MCF 10A (cell line): Measurements from ENCODE around the gene THOC2. TPM values are rescaled to one million over a fixed set of nuclear protein-coding genes. Genes with fewer than 3 reads are reported as not detected.

ENCODE experiments used
- BruUV-seq: library from RNA; stranded (reverse); fragments of 400-500 nt; replicated peaks from 2 replicates; lab custom pipeline; 2021; lab: Mats Ljungman, UMichigan
- CTCF ChIA-PET: fragments of 300-600 bp; sonication (Branson Sonifier 250); formaldehyde crosslinking; extraction: SDS; loops from one replicate; lab custom pipeline; 2021; ENCODE audit warnings: antibody characterized with exemption, inconsistent platforms; lab: Yijun Ruan, JAX
- POLR2A ChIA-PET: fragments of 300-600, 350-650 bp; sonication (Branson Sonifier 250); formaldehyde crosslinking; extraction: SDS; loops from one replicate; lab custom pipeline; 2020; ENCODE audit warnings: antibody characterized with exemption, inconsistent platforms; lab: Yijun Ruan, JAX
- DNase-seq: peaks from one replicate; pipeline ENCODE4 v3.0.0-alpha.2; 2018; ENCODE audit not compliant: unreplicated experiment
- H3K27ac Mint-ChIP-seq: one replicate; pipeline ENCODE4 v1.8.0; 2022; ENCODE audit warnings: mild to moderate bottlenecking, low read depth, mixed read lengths; ENCODE audit not compliant: unreplicated experiment
- H3K27me3 Mint-ChIP-seq: one replicate; pipeline ENCODE4 v1.8.0; 2022; ENCODE audit warnings: mixed read lengths; ENCODE audit not compliant: insufficient read depth, unreplicated experiment
- H3K36me3 Mint-ChIP-seq: one replicate; pipeline ENCODE4 v1.8.0; 2022; ENCODE audit warnings: mild to moderate bottlenecking, moderate library complexity, mixed read lengths; ENCODE audit not compliant: insufficient read depth, unreplicated experiment
- H3K4me1 Mint-ChIP-seq: one replicate; pipeline ENCODE4 v1.8.0; 2022; ENCODE audit warnings: mixed read lengths; ENCODE audit not compliant: insufficient read depth, unreplicated experiment
- H3K4me3 Mint-ChIP-seq: one replicate; pipeline ENCODE4 v1.8.0; 2022; ENCODE audit warnings: mild to moderate bottlenecking, moderate library complexity, mixed read lengths; ENCODE audit not compliant: unreplicated experiment
- H3K9me3 Mint-ChIP-seq: one replicate; pipeline ENCODE4 v1.8.0; 2022; ENCODE audit warnings: mixed read lengths; ENCODE audit not compliant: unreplicated experiment
- CTCF ChIP-seq: fragments of 200-600 bp; IDR thresholded peaks from one replicate; pipeline ENCODE4 v1.8.0; 2022; ENCODE audit warnings: antibody characterized with exemption, mild to moderate bottlenecking; ENCODE audit not compliant: unreplicated experiment
- intact Hi-C: fragments of 100-400 bp; cut with micrococcal nuclease; formaldehyde crosslinking; loops from 2 replicates; pipeline ENCODE4 v1.14.1; 2022
- total RNA-seq: library from RNA; stranded (reverse); gene quantifications from 2 replicates; pipeline ENCODE4 v1.2.3, GENCODE V29; 2022

THOC2 gene
- total RNA-seq, 1 experiment from 2014 or later = 75.4 TPM

GRCh38 chrX:123562342-123563146 is 170.3 kb downstream of the THOC2 start:
- no peak for DNase-seq
- ChIA-PET POLR2A (no interaction called here), CTCF (interaction anchor here (0.6 kb wide), 1 partner anchor 119 kb away, joined by 3 read pairs; no protein-coding TSS in a partner anchor)
- H3K9me3 Mint-ChIP-seq = peaks cover 7% of the 10 kb centered on the region
- intact Hi-C loops = no loop called here
- no peak overlapping the region for H3K4me3 Mint-ChIP-seq
- no peaks in the 10 kb centered on the region for H3K4me1 Mint-ChIP-seq
- peaks cover 4% of the 10 kb centered on the region for H3K36me3 Mint-ChIP-seq
- no TSS peak for BruUV-seq
- no peaks in the 10 kb centered on the region for H3K27me3 Mint-ChIP-seq
- H3K27ac Mint-ChIP-seq = peak overlapping the region; percentile 37
- no peak for TF ChIP-seq CTCF

- BruUV-seq = no TSS peak
- DNase-seq = no peak
- ChIA-PET CTCF (interaction anchor here (0.6 kb wide), 2 partner anchors 71 to 1141 kb away, joined by 3 read pairs; no protein-coding TSS in a partner anchor), POLR2A (no interaction called here)
- TF ChIP-seq CTCF = no peak
- intact Hi-C loops = no loop called here
- Mint-ChIP-seq H3K36me3 (peaks cover 4% of the 10 kb centered on the region), H3K27ac (no peak overlapping the region), H3K4me3 (no peak overlapping the region), H3K27me3 (no peaks in the 10 kb centered on the region), H3K4me1 (no peaks in the 10 kb centered on the region), H3K9me3 (peaks cover 7% of the 10 kb centered on the region)
These were observed 171.2 kb downstream of the THOC2 start for GRCh38 chrX:123561439-123562215.

- intact Hi-C loops = no loop called here
- Mint-ChIP-seq H3K4me3 (no peak overlapping the region), H3K36me3 (no peaks in the 10 kb centered on the region), H3K9me3 (no peaks in the 10 kb centered on the region), H3K27ac (no peak overlapping the region), H3K27me3 (no peaks in the 10 kb centered on the region), H3K4me1 (no peaks in the 10 kb centered on the region)
- no peak for DNase-seq
- ChIA-PET POLR2A (no interaction called here), CTCF (interaction anchor here (0.6 kb wide), 1 partner anchor 1029 kb away, joined by 3 read pairs; no protein-coding TSS in a partner anchor)
- TF ChIP-seq CTCF = no peak
- no TSS peak for BruUV-seq
These were observed 182.0 kb downstream of the THOC2 start for GRCh38 chrX:123550829-123551228.

Other genes starting within 250 kb of the THOC2 start
- gene XIAP, start 127.0 kb upstream of the THOC2 start, total RNA-seq = 62.1 and 62.9 TPM in 2 replicates
- 71.5 and 80.7 TPM in 2 replicates for gene STAG2, start 228.7 kb upstream of the THOC2 start, total RNA-seq